SK-N-SH (cell line): ENCODE measurements around the gene RCN2. TPM values are rescaled to one million over a fixed set of nuclear protein-coding genes. Genes with fewer than 3 reads are reported as not detected.

Experiments used
- CTCF ChIA-PET: fragments of 300-600, 350-600 bp; formaldehyde crosslinking; extraction: SDS; loops from one replicate; lab custom pipeline; 2021; lab: Yijun Ruan, JAX
- POLR2A ChIA-PET: fragments of 350-600 bp; sonication (Branson Sonifier 250); formaldehyde crosslinking; extraction: SDS; loops from one replicate; lab custom pipeline; 2020; ENCODE audit warnings: antibody characterized with exemption, inconsistent platforms; lab: Yijun Ruan, JAX
- DNase-seq: peaks from one replicate; pipeline ENCODE4 v3.0.0; 2012
- H2AFZ ChIP-seq: fragments of 200-600 bp; sonication (generic); 2 replicates; pipeline ENCODE4 v1.8.1; 2016; ENCODE audit warnings: antibody characterized with exemption, mild to moderate bottlenecking, low read depth
- H3F3A ChIP-seq: fragments of 200-600 bp; sonication (generic); replicated peaks from 2 replicates; pipeline ENCODE3; 2016; ENCODE audit warnings: antibody characterized with exemption, mild to moderate bottlenecking; ENCODE audit not compliant: insufficient read depth
- H3K27ac ChIP-seq, 2 experiments: fragments of 200-500 bp in 1 of 2; fragments of 200-600 bp in 1 of 2; sonication (Bioruptor generic) in 1 of 2; sonication (generic), shearing (Covaris generic) in 1 of 2; 2 replicates each; pipeline versions ENCODE4 v1.5.1 to v1.6.1; 2014 to 2016; ENCODE audit warnings: low read depth in 2 of 2, inconsistent platforms in 1 of 2, low read length in 1 of 2, mild to moderate bottlenecking in 1 of 2, mixed read lengths in 1 of 2
- H3K27me3 ChIP-seq: fragments of 200-600 bp; sonication (generic), shearing (Covaris generic); 2 replicates; pipeline ENCODE4 v1.6.1; 2016; ENCODE audit warnings: mixed run types; ENCODE audit not compliant: insufficient read depth
- H3K36me3 ChIP-seq, 2 experiments: fragments of 200-500 bp in 1 of 2; fragments of 200-600 bp in 1 of 2; sonication (Bioruptor generic) in 1 of 2; sonication (generic) in 1 of 2; replicated peaks in 1 of 2; 2 replicates each; pipeline versions ENCODE3 to v1.5.1; 2014 to 2016; ENCODE audit warnings: low read length in 1 of 2, mild to moderate bottlenecking in 1 of 2; ENCODE audit not compliant: insufficient read depth in 2 of 2, control insufficient read depth in 1 of 2
- H3K4me1 ChIP-seq, 2 experiments: fragments of 200-500 bp in 1 of 2; fragments of 200-600 bp in 1 of 2; sonication (Bioruptor generic) in 1 of 2; sonication (generic), shearing (Covaris generic) in 1 of 2; 2 replicates each; pipeline versions ENCODE4 v1.5.1 to v1.6.1; 2014 to 2016; ENCODE audit warnings: low read depth in 1 of 2, low read length in 1 of 2, mixed run types in 1 of 2; ENCODE audit not compliant: insufficient read depth in 2 of 2, control insufficient read depth in 1 of 2
- H3K4me2 ChIP-seq: fragments of 200-600 bp; sonication (generic), shearing (Covaris generic); 2 replicates; pipeline ENCODE4 v1.6.1; 2017; ENCODE audit warnings: mixed run types
- H3K4me3 ChIP-seq, 2 experiments: fragments of 200-500 bp in 1 of 2; fragments of 200-600 bp in 1 of 2; sonication (Bioruptor generic) in 1 of 2; sonication (generic), shearing (Covaris generic) in 1 of 2; 2 replicates each; pipeline versions ENCODE4 v1.5.1 to v1.8.1; 2014 to 2016; ENCODE audit warnings: low read depth in 2 of 2, inconsistent platforms in 1 of 2, low read length in 1 of 2, mild to moderate bottlenecking in 1 of 2, mixed read lengths in 1 of 2, moderate library complexity in 1 of 2
- H3K79me2 ChIP-seq: fragments of 200-600 bp; sonication (generic); 2 replicates; pipeline ENCODE4 v1.8.1; 2017; ENCODE audit warnings: mild to moderate bottlenecking; ENCODE audit not compliant: insufficient read depth
- H3K9ac ChIP-seq: fragments of 200-600 bp; sonication (generic); 2 replicates; pipeline ENCODE4 v1.6.1; 2017; ENCODE audit warnings: mixed run types
- H3K9me2 ChIP-seq: fragments of 200-600 bp; sonication (generic); 2 replicates; pipeline ENCODE4 v1.6.1; 2017; ENCODE audit warnings: mixed run types
- H3K9me3 ChIP-seq: fragments of 200-600 bp; sonication (generic); 2 replicates; pipeline ENCODE4 v1.6.1; 2017; ENCODE audit warnings: mixed run types, mild to moderate bottlenecking, moderate library complexity
- H4K20me1 ChIP-seq: fragments of 200-600 bp; sonication (generic); 2 replicates; pipeline ENCODE4 v1.6.1; 2017; ENCODE audit warnings: mild to moderate bottlenecking, mixed run types; ENCODE audit not compliant: insufficient read depth
- CHD2 ChIP-seq: fragments of 150-350 bp; IDR thresholded peaks from 2 replicates; pipeline ENCODE4 v1.6.1; 2018; ENCODE audit warnings: low read length; ENCODE audit not compliant: partially characterized antibody
- CTCF ChIP-seq: fragments of 200-600 bp; sonication (generic); IDR thresholded peaks from 2 replicates; pipeline ENCODE4 v1.6.1; 2017; ENCODE audit warnings: antibody characterized with exemption, mild to moderate bottlenecking, moderate library complexity
- EP300 ChIP-seq, 2 experiments: IDR thresholded peaks; 2 replicates each; pipeline versions ENCODE4 v1.4.0 to v1.6.1; 2012; ENCODE audit warnings: borderline replicate concordance in 1 of 2, low read depth in 1 of 2, low read length in 1 of 2
- GATA2 ChIP-seq: sonication (generic); formaldehyde crosslinking; IDR thresholded peaks from 2 replicates; pipeline ENCODE4 v1.5.0; 2020; ENCODE audit warnings: mild to moderate bottlenecking, missing genetic modification reagents
- MAX ChIP-seq: IDR thresholded peaks from 2 replicates; pipeline ENCODE4 v1.4.0; 2012; ENCODE audit warnings: low read depth
- MXI1 ChIP-seq: IDR thresholded peaks from 2 replicates; pipeline ENCODE4 v1.6.1; 2012; ENCODE audit warnings: mild to moderate bottlenecking, low read depth, low read length, improper control_type of control experiment
- NRF1 ChIP-seq: IDR thresholded peaks from 2 replicates; pipeline ENCODE4 v1.6.1; 2012; ENCODE audit warnings: low read depth, mild to moderate bottlenecking, low read length
- RAD21 ChIP-seq: IDR thresholded peaks from 2 replicates; pipeline ENCODE4 v1.6.1; 2012; ENCODE audit warnings: mild to moderate bottlenecking, low read length
- RCOR1 ChIP-seq: fragments of 150-350 bp; IDR thresholded peaks from 2 replicates; pipeline ENCODE4 v1.6.1; 2017; ENCODE audit warnings: antibody characterized with exemption, low read length
- REST ChIP-seq: IDR thresholded peaks from 2 replicates; pipeline ENCODE4 v1.6.1; 2012; ENCODE audit warnings: mild to moderate bottlenecking, low read depth, low read length, moderate library complexity
- TAF1 ChIP-seq: IDR thresholded peaks from 2 replicates; pipeline ENCODE4 v1.6.1; 2012; ENCODE audit warnings: low read depth, mild to moderate bottlenecking, low read length, moderate library complexity, borderline replicate concordance
- USF1 ChIP-seq: IDR thresholded peaks from 2 replicates; pipeline ENCODE4 v1.4.0; 2012; ENCODE audit warnings: low read depth, borderline replicate concordance
- WGBS: methylation state at CpG from one replicate; pipeline ENCODE4 v1.1.6; 2017; ENCODE audit warnings: low lambda C conversion rate; 5-methylcytosine and 5-hydroxymethylcytosine counted together
- polyA plus RNA-seq, 3 experiments: library from polyadenylated mRNA; depleted of rRNA; stranded (reverse); fragments of >200 nt; gene quantifications; 2 replicates each; pipeline ENCODE4 v1.2.3, GENCODE V29; 2012

RCN2 gene
- polyA plus RNA-seq, 1 of the 3 experiments (the other 2 are of a cell fraction), result 78.6 TPM

GRCh38 chr15:76996076-76996525, 64.6 kb downstream of the RCN2 start:
- no peak overlapping the region for H3K27ac ChIP-seq
- POLR2A ChIA-PET, result interaction anchor here (1.0 to 2.6 kb wide), 2 partner anchors 17 to 64 kb away, joined by 3 to 14 read pairs; partner anchors contain the start of gene RCN2

More at GRCh38 chr15:76996076-76996525, 64.6 kb downstream of the RCN2 start:
- WGBS, result 86% methylated on average over 6 of the region's 9 CpGs
- H3K9me2 ChIP-seq, result no peaks in the 10 kb centered on the region
- no peaks in the 10 kb centered on the region for H3K79me2 ChIP-seq
- no peaks in the 10 kb centered on the region for H3K36me3 ChIP-seq
- no peak overlapping the region; the same call in 1 of the 2 replicates for H3K4me2 ChIP-seq
- no peaks in the 10 kb centered on the region for H3F3A ChIP-seq
- no peak for DNase-seq
- peaks cover 16 to 42% of the 10 kb centered on the region in 2 experiments; a peak in 3 of 4 replicates for H3K4me1 ChIP-seq
- no peaks in the 10 kb centered on the region for H3K9me3 ChIP-seq
- H2AFZ ChIP-seq, result peak overlapping the region; percentile 63; the same call in 1 of the 2 replicates
- no peak overlapping the region for H3K4me3 ChIP-seq
- TF ChIP-seq REST (no peak), USF1 (no peak), TAF1 (no peak), CHD2 (no peak), RCOR1 (no peak), NRF1 (no peak), GATA2 (CRISPR knock-in tag) (no peak), MXI1 (no peak), CTCF (no peak), EP300 (IDR thresholded peaks at IDR 0.05; ENCODE audit: borderline replicate concordance in 1 of 2, low read depth in 1 of 2, low read length in 1 of 2) (no peak), RAD21 (no peak), MAX (no peak)
- TF ChIP-seq, all 33 proteins: peak for 0
- H3K9ac ChIP-seq, result peak overlapping the region; percentile 17; the same call in 1 of the 2 replicates
- H3K27me3 ChIP-seq, result no peaks in the 10 kb centered on the region
- CTCF ChIA-PET, result interaction anchor here (0.9 to 2.6 kb wide), 3 partner anchors 20 to 29 kb away, joined by 3 to 6 read pairs (median 4); no protein-coding TSS in a partner anchor
- no peaks in the 10 kb centered on the region for H4K20me1 ChIP-seq
